Transverse colon (tissue), 4 donors: ENCODE measurements around the gene MMP23B. TPM values are rescaled to one million over a fixed set of nuclear protein-coding genes. Genes with fewer than 3 reads are reported as not detected.

ENCODE experiments used
- DNase-seq: peaks from one replicate; pipeline ENCODE4 v3.0.0-alpha.2; 2019
- H3K27ac ChIP-seq, 4 donors: fragments of 200-600 bp; sonication (generic); 2 replicates each; pipeline ENCODE4 v1.5.1; 2016 to 2018; ENCODE audit warnings: inconsistent platforms in 4 of 4
- H3K27me3 ChIP-seq: fragments of 200-600 bp; sonication (generic); 2 replicates; pipeline ENCODE4 v1.5.1; 2017; ENCODE audit warnings: inconsistent platforms
- H3K36me3 ChIP-seq, 4 donors: fragments of 200-600 bp; sonication (generic); 2 replicates each; pipeline ENCODE4 v1.5.1; 2017 to 2019; ENCODE audit warnings: inconsistent platforms in 4 of 4
- H3K4me1 ChIP-seq, 4 donors: fragments of 200-600 bp; sonication (generic); 2 replicates each; pipeline ENCODE4 v1.5.1; 2017 to 2020; ENCODE audit warnings: inconsistent platforms in 4 of 4
- H3K4me3 ChIP-seq, 4 donors: fragments of 200-600 bp; sonication (generic); 1 replicate in 1 of 4; 2 replicates in 3 of 4; pipeline versions ENCODE4 v1.5.1 to v1.6.1; 2017 to 2019; ENCODE audit warnings: inconsistent platforms in 4 of 4
- H3K9me3 ChIP-seq, 2 donors: fragments of 200-600 bp; sonication (generic); 2 replicates each; pipeline ENCODE4 v1.5.1; 2017 to 2019; ENCODE audit warnings: inconsistent platforms in 2 of 2
- EP300 ChIP-seq: sonication (generic); formaldehyde crosslinking; IDR thresholded peaks from one replicate; pipeline ENCODE4 v1.6.1; 2017; ENCODE audit warnings: antibody characterized with exemption, low read depth
- POLR2A ChIP-seq: fragments of 450-650 bp; IDR thresholded peaks from one replicate; pipeline ENCODE4 v1.6.1; 2016; ENCODE audit warnings: antibody characterized with exemption, mild to moderate bottlenecking, moderate library complexity
- POLR2AphosphoS5 ChIP-seq, 3 donors: sonication (generic); formaldehyde crosslinking; IDR thresholded peaks; one replicate each; pipeline ENCODE4 v1.6.1; 2016; ENCODE audit warnings: antibody characterized with exemption in 3 of 3
- WGBS, 2 donors: methylation state at CpG; one replicate each; pipeline ENCODE4 v1.1.5; 2018; ENCODE audit warnings: low coverage in 1 of 2; 5-methylcytosine and 5-hydroxymethylcytosine counted together
- in situ Hi-C, 4 donors: fragments of 200-750 bp; cut with MboI; loops; one replicate each; pipeline versions ENCODE4 v1.15.0 to v1.15.1; 2017; ENCODE audit warnings: low sequenced_read_pairs in 3 of 4, low pct_ligation_motif_present in 1 of 4, low pct_unique_long_range_greater_than_20kb in 1 of 4
- intact Hi-C: fragments of 100-400 bp; cut with DNase I; formaldehyde crosslinking; loops from one replicate; pipeline ENCODE4 v1.15.1; 2023; ENCODE audit warnings: low total_unique reads
- total RNA-seq, 4 donors: library from RNA; depleted of rRNA; stranded (reverse); fragments of >200 nt; gene quantifications; one replicate each; pipeline ENCODE4 v1.1.0, GENCODE V29; 2016
- TF ChIP-seq, protein P1 (sequence below), 5 experiments: fragments of 200-600 bp in 3 of 5; fragments of 450-650 bp in 2 of 5; sonication (generic) in 3 of 5; IDR thresholded peaks; 1 replicate in 2 of 5; 2 replicates in 3 of 5; pipeline ENCODE4 v1.5.1; 2016 to 2017; ENCODE audit warnings: antibody characterized with exemption in 5 of 5, inconsistent platforms in 3 of 5, mild to moderate bottlenecking in 2 of 5, moderate library complexity in 1 of 5

The MMP23B gene
- total RNA-seq, 4 donors from 2014 or later: 4.9 to 58.9 (median 9.9) TPM

DNA sequence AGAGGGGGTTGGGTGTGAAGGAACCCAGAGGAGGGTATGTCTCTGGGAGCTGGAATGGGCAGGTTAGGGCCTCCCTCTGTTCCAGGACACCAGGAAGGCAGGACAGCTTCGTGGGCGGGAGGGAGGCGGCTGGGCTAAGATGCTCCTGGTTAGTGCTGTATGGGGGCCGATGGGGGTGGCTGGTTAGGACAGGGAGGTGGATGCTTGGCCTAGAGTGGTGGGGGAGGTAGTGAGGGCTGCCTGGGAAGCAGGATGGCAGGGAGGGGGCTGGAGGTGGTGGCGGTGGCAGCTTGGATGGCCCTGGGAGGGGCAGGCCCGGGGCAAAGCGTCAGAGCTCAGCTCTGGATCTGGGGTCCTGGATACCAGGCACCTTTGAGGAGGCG, 6.2 kb upstream of the MMP23B start:
- no peaks in the 10 kb centered on the region for H3K36me3 ChIP-seq
- TF ChIP-seq POLR2A (no peak), POLR2AphosphoS5 (IDR thresholded peaks at IDR 0.05) (no peak), EP300 (no peak)
- TF ChIP-seq, protein P1, sequence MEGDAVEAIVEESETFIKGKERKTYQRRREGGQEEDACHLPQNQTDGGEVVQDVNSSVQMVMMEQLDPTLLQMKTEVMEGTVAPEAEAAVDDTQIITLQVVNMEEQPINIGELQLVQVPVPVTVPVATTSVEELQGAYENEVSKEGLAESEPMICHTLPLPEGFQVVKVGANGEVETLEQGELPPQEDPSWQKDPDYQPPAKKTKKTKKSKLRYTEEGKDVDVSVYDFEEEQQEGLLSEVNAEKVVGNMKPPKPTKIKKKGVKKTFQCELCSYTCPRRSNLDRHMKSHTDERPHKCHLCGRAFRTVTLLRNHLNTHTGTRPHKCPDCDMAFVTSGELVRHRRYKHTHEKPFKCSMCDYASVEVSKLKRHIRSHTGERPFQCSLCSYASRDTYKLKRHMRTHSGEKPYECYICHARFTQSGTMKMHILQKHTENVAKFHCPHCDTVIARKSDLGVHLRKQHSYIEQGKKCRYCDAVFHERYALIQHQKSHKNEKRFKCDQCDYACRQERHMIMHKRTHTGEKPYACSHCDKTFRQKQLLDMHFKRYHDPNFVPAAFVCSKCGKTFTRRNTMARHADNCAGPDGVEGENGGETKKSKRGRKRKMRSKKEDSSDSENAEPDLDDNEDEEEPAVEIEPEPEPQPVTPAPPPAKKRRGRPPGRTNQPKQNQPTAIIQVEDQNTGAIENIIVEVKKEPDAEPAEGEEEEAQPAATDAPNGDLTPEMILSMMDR (IDR thresholded peaks at IDR 0.05): no peak
- no peak overlapping the region for H3K27ac ChIP-seq
- DNase-seq: no peak
- peaks cover 3 to 16% (median 14%) of the 10 kb centered on the region in 4 donors for H3K4me1 ChIP-seq
- no peak overlapping the region for H3K4me3 ChIP-seq
- intact Hi-C loops (no loop called here), in situ Hi-C loops (no loop called here)
- WGBS, 2 donors: 97% methylated on average over 8 of the region's 8 CpGs; no CpG with 5 or more reads in 1 of the 2 donors
- no peaks in the 10 kb centered on the region for H3K9me3 ChIP-seq
- H3K27me3 ChIP-seq: peaks cover 13% of the 10 kb centered on the region

DNA sequence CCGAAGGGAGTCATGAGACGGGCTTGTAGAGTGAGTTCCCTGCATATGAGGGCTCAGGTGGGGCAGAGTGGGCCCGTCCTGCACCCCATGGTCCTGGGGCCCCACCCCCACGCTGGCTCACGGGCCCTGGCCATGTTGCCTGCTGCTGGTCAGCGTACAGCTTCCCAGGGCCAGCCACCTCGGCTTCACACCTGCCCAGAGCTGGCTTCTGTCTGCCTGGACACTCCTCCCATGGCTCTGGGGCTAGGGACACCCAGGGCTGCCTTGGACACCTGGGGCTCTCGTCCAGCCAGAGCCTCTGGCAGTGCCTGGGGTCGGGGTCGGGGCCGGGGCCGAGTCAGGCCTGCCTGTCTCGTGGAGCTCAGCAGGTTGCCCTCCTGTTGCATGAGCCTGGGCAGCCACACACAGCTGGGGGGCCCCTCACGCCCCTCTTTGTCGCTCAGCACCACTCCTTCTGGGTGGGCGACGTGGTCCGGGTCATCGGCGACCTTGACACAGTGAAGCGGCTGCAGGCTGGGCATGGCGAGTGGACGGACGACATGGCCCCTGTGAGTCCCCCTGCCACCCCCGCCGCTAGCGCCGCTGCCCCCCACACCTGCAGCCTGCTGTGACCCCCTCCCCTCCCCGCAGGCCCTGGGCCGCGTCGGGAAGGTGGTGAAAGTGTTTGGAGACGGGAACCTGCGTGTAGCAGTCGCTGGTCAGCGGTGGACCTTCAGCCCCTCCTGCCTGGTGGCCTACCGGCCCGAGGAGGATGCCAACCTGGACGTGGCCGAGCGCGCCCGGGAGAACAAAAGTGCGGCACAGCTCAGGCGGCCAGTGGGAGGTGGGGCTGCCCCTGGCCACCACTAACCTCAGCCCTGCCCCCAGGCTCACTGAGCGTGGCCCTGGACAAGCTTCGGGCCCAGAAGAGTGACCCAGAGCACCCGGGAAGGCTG, 5.5 kb upstream of the MMP23B start:
- Histone ChIP-seq H3K4me3 (no peak overlapping the region), H3K27me3 (peaks cover 20% of the 10 kb centered on the region), H3K4me1 (peaks cover 6 to 21% (median 20%) of the 10 kb centered on the region in 4 donors), H3K36me3 (no peaks in the 10 kb centered on the region), H3K27ac (peak overlapping the region; percentile 44 to 79 (median 73)), H3K9me3 (no peaks in the 10 kb centered on the region)
- in situ Hi-C loops: no loop called here
- intact Hi-C loops: no loop called here
- TF ChIP-seq EP300 (no peak), POLR2A (no peak), POLR2AphosphoS5 (IDR thresholded peaks at IDR 0.05) (no peak)
- TF ChIP-seq, protein P1 (IDR thresholded peaks at IDR 0.05): no peak
- 93% methylated on average over 41 of the region's 48 CpGs; no CpG with 5 or more reads in 1 of the 2 donors for whole genome bisulfite sequencing, 2 donors
- no peak for DNase-seq

DNA sequence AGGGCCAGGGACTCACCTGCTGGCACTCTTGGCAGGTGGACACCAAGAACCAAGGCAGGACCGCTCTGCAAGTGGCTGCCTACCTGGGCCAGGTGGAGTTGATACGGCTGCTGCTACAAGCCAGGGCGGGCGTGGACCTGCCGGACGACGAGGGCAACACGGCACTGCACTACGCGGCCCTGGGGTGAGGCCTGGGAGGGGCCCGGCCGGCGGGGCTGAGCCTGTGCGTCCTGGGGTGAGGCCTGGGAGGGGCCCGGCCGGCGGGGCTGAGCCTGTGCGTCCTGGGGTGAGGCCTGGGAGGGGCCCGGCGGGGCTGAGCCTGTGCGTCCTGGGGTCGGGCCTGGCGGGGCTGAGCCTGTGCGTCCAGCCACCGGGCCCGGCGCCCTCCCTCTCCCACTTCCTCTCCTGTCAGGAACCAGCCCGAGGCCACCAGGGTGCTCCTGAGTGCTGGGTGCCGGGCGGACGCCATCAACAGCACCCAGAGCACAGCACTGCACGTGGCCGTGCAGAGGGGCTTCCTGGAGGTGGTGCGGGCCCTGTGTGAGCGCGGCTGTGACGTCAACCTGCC, 4.6 kb upstream of the MMP23B start:
- intact Hi-C loops: no loop called here
- H3K36me3 ChIP-seq: no peaks in the 10 kb centered on the region
- TF ChIP-seq POLR2AphosphoS5 (IDR thresholded peaks at IDR 0.05) (peak; percentile 38 to 87 (median 82)), POLR2A (peak; percentile 69), EP300 (no peak)
- TF ChIP-seq, protein P1 (IDR thresholded peaks at IDR 0.05): no peak
- in situ Hi-C loops: no loop called here
- peaks cover 6 to 29% (median 27%) of the 10 kb centered on the region in 4 donors for H3K4me1 ChIP-seq
- peaks cover 29% of the 10 kb centered on the region for H3K27me3 ChIP-seq
- WGBS, 2 donors: 39% methylated on average over 29 of the region's 37 CpGs; no CpG with 5 or more reads in 1 of the 2 donors
- peak overlapping the region in 1 of 4 donors; percentile 0 for H3K4me3 ChIP-seq
- no peaks in the 10 kb centered on the region for H3K9me3 ChIP-seq
- H3K27ac ChIP-seq: peak overlapping the region; percentile 44 to 79 (median 73)
- DNase-seq: peak; percentile 88
